ENCODE measurements around the gene GALNT14.

GALNT14 gene

GRCh38 chr2:30880516-30880915 is 257.7 kb downstream of the GALNT14 start:
- DNase-seq (ENCODE audit: low read depth), result no peak
- no peak overlapping the region for H3K4me3 ChIP-seq (ENCODE audit: low read length)
- TF ChIP-seq CTCF (conservative IDR thresholded peaks at IDR 0.05; ENCODE audit: low read length), result no peak

- TF ChIP-seq CTCF (conservative IDR thresholded peaks at IDR 0.05; ENCODE audit: low read length), result no peak
- DNase-seq (ENCODE audit: low read depth), result no peak
- H3K4me3 ChIP-seq (ENCODE audit: low read length), result no peak overlapping the region
Measured at GRCh38 chr2:30877833-30878232, 260.4 kb downstream of the GALNT14 start.

GRCh38 chr2:30872797-30873196 is 265.4 kb downstream of the GALNT14 start:
- no peak for TF ChIP-seq CTCF (conservative IDR thresholded peaks at IDR 0.05; ENCODE audit: low read length)
- H3K4me3 ChIP-seq (ENCODE audit: low read length), result no peak overlapping the region
- DNase-seq (ENCODE audit: low read depth), result no peak

- TF ChIP-seq CTCF (conservative IDR thresholded peaks at IDR 0.05; ENCODE audit: low read length), result no peak
- H3K4me3 ChIP-seq (ENCODE audit: low read length), result no peak overlapping the region
- no peak for DNase-seq (ENCODE audit: low read depth)
Measured at GRCh38 chr2:30871980-30872789, 266.1 kb downstream of the GALNT14 start.

GRCh38 chr2:30871440-30871839 is 266.8 kb downstream of the GALNT14 start:
- no peak overlapping the region for H3K4me3 ChIP-seq (ENCODE audit: low read length)
- TF ChIP-seq CTCF (conservative IDR thresholded peaks at IDR 0.05; ENCODE audit: low read length), result no peak
- no peak for DNase-seq (ENCODE audit: low read depth)

- no peak for TF ChIP-seq CTCF (conservative IDR thresholded peaks at IDR 0.05; ENCODE audit: low read length)
- no peak for DNase-seq (ENCODE audit: low read depth)
- no peak overlapping the region for H3K4me3 ChIP-seq (ENCODE audit: low read length)
Measured at GRCh38 chr2:30869988-30870387, 268.3 kb downstream of the GALNT14 start.

GRCh38 chr2:30867385-30867784 is 270.9 kb downstream of the GALNT14 start:
- TF ChIP-seq CTCF (conservative IDR thresholded peaks at IDR 0.05; ENCODE audit: low read length), result no peak
- no peak overlapping the region for H3K4me3 ChIP-seq (ENCODE audit: low read length)
- DNase-seq (ENCODE audit: low read depth), result no peak
